T-helper 2 cell (primary cell): ENCODE measurements around the gene NALCN.

ENCODE experiments used
- DNase-seq, 5 experiments: peaks; one replicate each; pipeline versions ENCODE4 v3.0.0 to v3.0.0-alpha.2; 2012 to 2022

Gene NALCN

DNA sequence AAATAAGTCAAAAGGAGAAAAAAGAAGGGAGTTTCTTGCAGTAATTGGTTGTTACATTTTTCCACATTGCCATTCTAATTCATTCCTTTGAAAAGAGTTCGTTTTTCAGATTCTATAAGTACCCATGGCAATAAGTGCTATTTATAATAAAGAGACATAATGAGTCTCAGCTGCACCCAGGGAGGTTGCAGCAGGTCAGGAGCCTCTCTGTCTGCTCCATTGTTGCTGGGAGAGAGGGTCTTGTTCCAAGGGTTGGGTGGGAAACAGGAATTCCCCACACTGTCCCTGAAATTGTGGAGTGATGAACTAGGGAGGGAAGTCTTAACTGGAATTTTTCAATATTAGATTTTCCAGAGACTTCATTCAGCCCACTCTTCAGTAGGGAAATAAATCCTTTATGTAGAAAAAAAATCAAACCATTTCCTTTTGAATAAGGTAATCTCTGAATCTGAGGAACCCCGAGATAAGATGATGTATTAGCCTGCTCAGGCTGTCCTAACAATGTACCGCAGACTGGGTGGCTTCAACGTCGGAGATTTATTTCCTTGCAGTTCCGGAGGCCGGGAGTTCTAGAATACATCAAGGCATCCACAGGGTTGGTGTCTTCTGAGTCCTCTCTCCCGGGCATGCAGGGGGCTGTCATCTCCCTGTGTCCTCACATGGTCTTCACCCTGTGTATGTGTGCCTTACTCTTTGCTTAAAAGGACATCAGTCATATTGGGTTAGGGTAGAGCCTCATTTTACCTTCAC is 399.0 kb downstream of the NALCN start:
- DNase-seq = no peak

DNA sequence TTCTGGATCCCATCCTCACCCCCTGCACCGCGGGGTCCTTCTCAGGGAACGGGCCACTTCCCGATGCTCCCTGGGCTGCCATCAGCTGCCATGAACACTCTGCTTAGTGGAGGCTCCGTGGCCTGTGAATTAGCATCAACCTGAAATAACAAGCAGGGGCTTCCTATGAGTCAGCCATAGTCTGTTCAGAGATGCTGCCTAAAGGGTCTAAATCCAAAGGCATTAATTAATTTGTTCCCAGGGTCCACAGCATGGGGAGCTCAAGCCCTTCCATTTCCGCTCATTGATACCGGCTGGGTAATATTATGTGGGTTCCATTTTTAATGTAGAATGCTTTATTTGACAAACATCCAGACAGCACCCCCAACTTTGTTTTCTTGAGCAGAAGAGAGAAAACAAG is 399.8 kb downstream of the NALCN start:
- DNase-seq = no peak

DNA sequence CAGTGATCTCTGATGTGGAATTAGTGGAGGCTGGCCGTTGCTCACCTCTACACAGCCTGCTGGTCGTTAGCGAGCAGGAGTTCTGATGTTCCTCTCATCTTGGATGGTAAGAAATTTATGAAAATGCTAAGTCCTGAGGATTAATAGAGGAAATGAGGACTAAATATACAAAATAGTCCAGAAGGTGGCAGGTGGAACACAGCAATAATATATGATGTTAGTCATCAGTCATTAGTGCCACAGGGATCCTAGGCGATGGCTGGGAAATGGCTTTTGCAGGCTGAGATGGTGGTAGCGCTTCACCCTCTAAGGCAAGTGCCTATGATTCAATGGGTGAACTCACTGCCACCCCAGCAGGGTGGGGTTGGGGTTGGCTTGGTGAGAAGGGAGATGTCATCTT is 403.1 kb downstream of the NALCN start:
- DNase-seq = no peak

- DNase-seq = no peak
These were observed 406.2 kb downstream of the NALCN start for GRCh38 chr13:101010100-101010499.

DNA sequence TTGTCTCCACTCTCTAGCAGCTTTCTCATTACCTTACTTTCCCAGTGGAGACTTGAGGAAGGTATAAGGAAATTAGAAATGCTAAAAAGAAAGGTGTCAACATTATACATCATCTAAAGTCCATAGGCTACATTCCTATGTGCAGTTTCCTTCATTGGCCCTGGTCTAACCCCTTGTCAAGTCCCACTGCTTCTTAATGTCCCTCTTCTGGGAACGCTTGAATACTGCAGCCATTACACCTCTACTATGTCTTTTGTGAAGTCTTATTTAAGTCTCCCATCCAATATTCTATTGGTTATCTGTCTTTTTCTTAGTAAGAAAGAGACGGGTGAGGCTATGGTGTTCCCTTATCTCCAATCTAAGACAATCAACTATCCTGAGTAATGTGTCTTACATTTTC is 409.1 kb downstream of the NALCN start:
- DNase-seq = no peak
